Spleen (tissue), 11 donors: Measurements from ENCODE around the gene PLCH2. TPM values are rescaled to one million over a fixed set of nuclear protein-coding genes. Genes with fewer than 3 reads are reported as not detected.

Experiments used
- DNase-seq: peaks from one replicate; pipeline ENCODE4 v3.0.0-alpha.2; 2020
- H3K27ac ChIP-seq, 8 donors: fragments of 200-600 bp; sonication (generic) in 7 of 8; 1 replicate in 4 of 8; 2 replicates in 4 of 8; pipeline versions ENCODE4 v1.5.0 to v1.8.0; 2016 to 2021; ENCODE audit warnings: inconsistent platforms in 4 of 8, mild to moderate bottlenecking in 4 of 8, moderate library complexity in 1 of 8
- H3K27me3 ChIP-seq, 7 donors: fragments of 200-600 bp; sonication (generic) in 6 of 7; replicated peaks in 1 of 7; 1 replicate in 4 of 7; 2 replicates in 3 of 7; pipeline versions ENCODE4 v1.5.0 to v1.8.0; 2016 to 2021; ENCODE audit warnings: inconsistent platforms in 3 of 7, mild to moderate bottlenecking in 1 of 7
- H3K36me3 ChIP-seq, 6 donors: fragments of 200-600 bp; sonication (generic) in 5 of 6; 1 replicate in 4 of 6; 2 replicates in 2 of 6; pipeline versions ENCODE4 v1.5.0 to v1.8.0; 2016 to 2021; ENCODE audit warnings: inconsistent platforms in 2 of 6
- H3K4me1 ChIP-seq, 6 donors: fragments of 200-600 bp; sonication (generic) in 5 of 6; 1 replicate in 3 of 6; 2 replicates in 3 of 6; pipeline versions ENCODE4 v1.5.0 to v1.8.0; 2016 to 2021; ENCODE audit warnings: inconsistent platforms in 3 of 6
- H3K4me3 ChIP-seq, 8 donors: fragments of 200-600 bp; sonication (generic) in 7 of 8; 1 replicate in 4 of 8; 2 replicates in 4 of 8; pipeline versions ENCODE4 v1.5.0 to v1.8.0; 2016 to 2021; ENCODE audit warnings: inconsistent platforms in 4 of 8, mild to moderate bottlenecking in 4 of 8, moderate library complexity in 2 of 8
- H3K9me3 ChIP-seq, 8 donors: fragments of 200-600 bp; sonication (generic) in 7 of 8; 1 replicate in 4 of 8; 2 replicates in 4 of 8; pipeline versions ENCODE4 v1.5.0 to v1.8.0; 2016 to 2021; ENCODE audit warnings: inconsistent platforms in 4 of 8
- CTCF ChIP-seq, 11 experiments: fragments of 200-600 bp in 7 of 11; fragments of 450-650 bp in 4 of 11; sonication (generic) in 4 of 11; IDR thresholded peaks in 8 of 11; conservative IDR thresholded peaks in 3 of 11; 1 replicate in 7 of 11; 2 replicates in 4 of 11; pipeline versions ENCODE4 v1.4.0 to v1.8.0; 2016 to 2021; ENCODE audit warnings: antibody characterized with exemption in 11 of 11, inconsistent platforms in 4 of 11, mild to moderate bottlenecking in 1 of 11
- POLR2A ChIP-seq, 3 donors: fragments of 450-650 bp; IDR thresholded peaks; one replicate each; pipeline ENCODE4 v1.5.1; 2017; ENCODE audit warnings: antibody characterized with exemption in 3 of 3, mild to moderate bottlenecking in 1 of 3
- POLR2AphosphoS5 ChIP-seq, 3 donors: sonication (generic); formaldehyde crosslinking; IDR thresholded peaks; one replicate each; pipeline ENCODE4 v1.5.1; 2017; ENCODE audit warnings: antibody characterized with exemption in 3 of 3
- WGBS, 5 donors: extraction: QIAGEN DNeasy Blood & Tissue Kit in 3 of 5; methylation state at CpG; one replicate each; pipeline versions ENCODE4 v1.1.5 to v1.1.7; 2013 to 2018; 5-methylcytosine and 5-hydroxymethylcytosine counted together
- intact Hi-C: fragments of 100-400 bp; cut with DNase I; formaldehyde crosslinking; loops from one replicate; pipeline ENCODE4 v1.15.0; 2023; ENCODE audit warnings: low total_unique reads
- polyA plus RNA-seq, 3 donors: library from polyadenylated mRNA; stranded (reverse); fragments of 200-250 nt; gene quantifications; one replicate each; pipeline ENCODE4 v1.2.1, GENCODE V29; 2013
- total RNA-seq, 7 donors: library from RNA; depleted of rRNA in 3 of 7; stranded (reverse); fragments of >200 nt in 3 of 7; fragmentation: NEBNext Ultra II Directional in 4 of 7; extraction: Animal tissue kit (Norgen Biotek cat#: 25700) in 4 of 7; gene quantifications; one replicate each; pipeline versions ENCODE4 v1.1.0 to v1.2.1, GENCODE V29; 2016 to 2021
- donor health status: healthy with polysubstance abuse.
- donor health status: DM: no; HTN: no; CAD: no; lungs with moderate emphysema.
- donor health status: DM: no; HTN: no; CAD: no.
- donor health status: Bipolar disorder and iron deficiency.
- donor health status: healthy.
- donor health status: DM: no; HTN: no; CAD: no.
- donor health status: DM: yes; HTN: yes; CAD: no.

PLCH2 gene
- total and polyA plus RNA-seq, 10 donors: 2.2 to 21.0 (median 8.9) TPM

- WGBS, 5 donors: 54 to 72% (median 60%) methylated on average over 8 of the region's 8 CpGs
- Histone ChIP-seq H3K4me1 (peaks cover 0 to 14% (median 5%) of the 10 kb centered on the region in 6 donors), H3K9me3 (no peaks in the 10 kb centered on the region), H3K4me3 (no peak overlapping the region), H3K36me3 (no peaks in the 10 kb centered on the region), H3K27me3 (peaks cover 0 to 73% (median 27%) of the 10 kb centered on the region in 7 donors), H3K27ac (no peak overlapping the region)
- DNase-seq: no peak
- TF ChIP-seq POLR2A (IDR thresholded peaks at IDR 0.05) (no peak), CTCF (IDR thresholded peaks at IDR 0.05 in 8 of 11, conservative IDR thresholded peaks at IDR 0.05 in 3 of 11) (no peak), POLR2AphosphoS5 (IDR thresholded peaks at IDR 0.05) (no peak)
- intact Hi-C loops: no loop called here
Measured at GRCh38 chr1:2460203-2460602, 15.9 kb upstream of the PLCH2 start.

GRCh38 chr1:2460996-2461751, 14.9 kb upstream of the PLCH2 start:
- DNase-seq: no peak
- no peaks in the 10 kb centered on the region for H3K9me3 ChIP-seq
- intact Hi-C loops: no loop called here
- H3K36me3 ChIP-seq: no peaks in the 10 kb centered on the region
- peaks cover 0 to 18% (median 6%) of the 10 kb centered on the region in 6 donors for H3K4me1 ChIP-seq
- no peak overlapping the region for H3K27ac ChIP-seq
- TF ChIP-seq CTCF (IDR thresholded peaks at IDR 0.05 in 8 of 11, conservative IDR thresholded peaks at IDR 0.05 in 3 of 11): no peak
- no peak for TF ChIP-seq POLR2A (IDR thresholded peaks at IDR 0.05)
- TF ChIP-seq POLR2AphosphoS5 (IDR thresholded peaks at IDR 0.05): no peak
- WGBS, 5 donors: 76 to 92% (median 80%) methylated on average over 12 to 18 of the region's 18 CpGs
- H3K4me3 ChIP-seq: no peak overlapping the region
- H3K27me3 ChIP-seq: peaks cover 0 to 73% (median 29%) of the 10 kb centered on the region in 7 donors

- TF ChIP-seq POLR2A (IDR thresholded peaks at IDR 0.05) (no peak), CTCF (IDR thresholded peaks at IDR 0.05 in 8 of 11, conservative IDR thresholded peaks at IDR 0.05 in 3 of 11) (no peak), POLR2AphosphoS5 (IDR thresholded peaks at IDR 0.05) (no peak)
- 54 to 65% (median 57%) methylated on average over 9 to 15 of the region's 15 CpGs for WGBS, 5 donors
- DNase-seq: no peak
- peaks cover 0 to 34% (median 13%) of the 10 kb centered on the region in 6 donors for H3K4me1 ChIP-seq
- intact Hi-C loops: no loop called here
- no peak overlapping the region for H3K27ac ChIP-seq
- no peaks in the 10 kb centered on the region for H3K36me3 ChIP-seq
- peaks cover 6 to 73% (median 45%) of the 10 kb centered on the region in 7 donors for H3K27me3 ChIP-seq
- no peak overlapping the region for H3K4me3 ChIP-seq
- H3K9me3 ChIP-seq: no peaks in the 10 kb centered on the region
Measured at GRCh38 chr1:2462819-2463218, 13.3 kb upstream of the PLCH2 start.

- Histone ChIP-seq H3K27me3 (peaks cover 6 to 73% (median 51%) of the 10 kb centered on the region in 7 donors), H3K9me3 (no peaks in the 10 kb centered on the region), H3K4me1 (peaks cover 0 to 39% (median 13%) of the 10 kb centered on the region in 6 donors), H3K27ac (no peak overlapping the region), H3K4me3 (no peak overlapping the region), H3K36me3 (no peaks in the 10 kb centered on the region)
- intact Hi-C loops: no loop called here
- no peak for TF ChIP-seq POLR2A (IDR thresholded peaks at IDR 0.05)
- no peak for TF ChIP-seq CTCF (IDR thresholded peaks at IDR 0.05 in 8 of 11, conservative IDR thresholded peaks at IDR 0.05 in 3 of 11)
- TF ChIP-seq POLR2AphosphoS5 (IDR thresholded peaks at IDR 0.05): no peak
- DNase-seq: no peak
- 40 to 50% (median 43%) methylated on average over 5 to 17 of the region's 17 CpGs for WGBS, 5 donors
Measured at GRCh38 chr1:2463396-2463795, 12.7 kb upstream of the PLCH2 start.
